Spinal cord (tissue), 10 donors: ENCODE data around the gene VSTM2B. TPM values are rescaled to one million over a fixed set of nuclear protein-coding genes. Genes with fewer than 3 reads are reported as not detected.

ENCODE experiments used
- DNase-seq, 6 donors: peaks; one replicate each; pipeline versions ENCODE4 v3.0.0 to v3.0.0-alpha.2; 2013 to 2015; ENCODE audit warnings: low spot score in 6 of 6, low read depth in 4 of 6
- H3K27ac ChIP-seq: one replicate; pipeline ENCODE4 v1.5.1; 2013; ENCODE audit warnings: low read depth, low read length, control low read depth
- H3K27me3 ChIP-seq: one replicate; pipeline ENCODE4 v1.6.1; 2013; ENCODE audit warnings: low read length; ENCODE audit not compliant: control insufficient read depth, insufficient read depth
- H3K36me3 ChIP-seq: one replicate; pipeline ENCODE4 v1.6.1; 2013; ENCODE audit warnings: low read length; ENCODE audit not compliant: control insufficient read depth, insufficient read depth
- H3K4me1 ChIP-seq: one replicate; pipeline ENCODE4 v1.6.1; 2013; ENCODE audit warnings: low read length; ENCODE audit not compliant: control insufficient read depth, insufficient read depth
- H3K4me3 ChIP-seq: one replicate; pipeline ENCODE4 v1.5.1; 2013; ENCODE audit warnings: low read depth, low read length, control low read depth
- H3K9me3 ChIP-seq: one replicate; pipeline ENCODE4 v1.6.1; 2013; ENCODE audit warnings: low read length; ENCODE audit not compliant: control insufficient read depth, insufficient read depth
- WGBS: methylation state at CpG from one replicate; pipeline ENCODE4 v1.1.5; 2013; ENCODE audit warnings: missing lambda C conversion rate; ENCODE audit not compliant: insufficient coverage; 5-methylcytosine and 5-hydroxymethylcytosine counted together
- polyA plus RNA-seq, 2 donors: library from polyadenylated mRNA; unstranded; fragments of 120-200 nt; gene quantifications; one replicate each; pipeline ENCODE4 v1.2.1, GENCODE V29; 2013; ENCODE audit not compliant: insufficient read length in 2 of 2
- total RNA-seq, 2 donors: library from RNA; depleted of rRNA in 1 of 2; stranded (reverse); fragments of 120-200 nt in 1 of 2; fragments of >200 nt in 1 of 2; gene quantifications; one replicate each; pipeline versions ENCODE4 v1.2.3 to v1.2.4, GENCODE V29; 2013 to 2014
- donor health status: healthy.

The VSTM2B gene
- total and polyA plus RNA-seq, 4 donors: 7.2 to 43.2 (median 23.1) TPM

DNA sequence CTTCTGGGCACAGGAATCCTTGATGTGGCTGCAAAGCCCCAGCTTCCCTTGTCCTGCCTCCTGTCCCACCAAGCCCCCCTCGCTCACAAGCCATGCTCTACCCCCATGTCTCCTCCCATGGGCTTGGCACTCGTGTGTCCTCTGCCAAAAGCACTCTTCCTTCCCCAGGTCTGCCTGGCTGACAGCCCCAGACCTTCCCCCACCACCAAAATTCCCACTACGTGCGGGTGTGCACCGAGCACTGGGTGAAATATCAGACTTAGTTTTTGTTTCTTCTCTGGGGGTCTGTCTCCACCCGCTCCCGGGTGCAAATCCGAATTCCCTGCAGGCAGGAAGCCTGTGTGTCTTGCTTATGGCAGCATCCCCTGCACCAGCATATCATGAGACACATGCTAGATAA, 5.9 kb upstream of the VSTM2B start:
- no peaks in the 10 kb centered on the region for H3K36me3 ChIP-seq
- no peak for DNase-seq
- no peak overlapping the region for H3K4me3 ChIP-seq
- H3K27ac ChIP-seq: no peak overlapping the region
- 73% methylated on average over 2 of the region's 8 CpGs for WGBS
- no peaks in the 10 kb centered on the region for H3K9me3 ChIP-seq
- peaks cover 13% of the 10 kb centered on the region for H3K27me3 ChIP-seq
- peaks cover 22% of the 10 kb centered on the region for H3K4me1 ChIP-seq

DNA sequence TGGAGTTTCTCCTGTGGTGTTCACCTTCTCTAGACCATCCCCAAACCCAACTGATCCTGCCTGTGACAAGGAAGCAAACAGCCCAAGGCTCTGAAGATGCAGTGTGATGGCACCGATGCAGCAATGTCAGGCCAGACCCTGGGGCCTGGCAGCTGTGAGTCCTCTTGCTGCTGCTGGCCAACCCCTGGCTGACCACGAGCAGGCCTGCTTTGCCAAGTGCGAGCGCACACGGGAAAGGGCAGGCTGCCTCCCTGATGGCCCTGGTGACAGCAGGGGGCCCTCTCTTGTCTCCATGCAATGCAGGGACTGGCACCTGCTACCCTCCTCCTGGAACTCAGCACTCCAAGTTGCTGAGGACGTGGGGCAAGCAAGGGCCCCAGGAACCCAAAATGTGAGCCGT, 5.4 kb upstream of the VSTM2B start:
- no peak for DNase-seq
- H3K9me3 ChIP-seq: no peaks in the 10 kb centered on the region
- no peak overlapping the region for H3K27ac ChIP-seq
- no peaks in the 10 kb centered on the region for H3K36me3 ChIP-seq
- peaks cover 20% of the 10 kb centered on the region for H3K4me1 ChIP-seq
- no peak overlapping the region for H3K4me3 ChIP-seq
- WGBS: 47% methylated on average over 7 of the region's 7 CpGs
- peaks cover 14% of the 10 kb centered on the region for H3K27me3 ChIP-seq

DNA sequence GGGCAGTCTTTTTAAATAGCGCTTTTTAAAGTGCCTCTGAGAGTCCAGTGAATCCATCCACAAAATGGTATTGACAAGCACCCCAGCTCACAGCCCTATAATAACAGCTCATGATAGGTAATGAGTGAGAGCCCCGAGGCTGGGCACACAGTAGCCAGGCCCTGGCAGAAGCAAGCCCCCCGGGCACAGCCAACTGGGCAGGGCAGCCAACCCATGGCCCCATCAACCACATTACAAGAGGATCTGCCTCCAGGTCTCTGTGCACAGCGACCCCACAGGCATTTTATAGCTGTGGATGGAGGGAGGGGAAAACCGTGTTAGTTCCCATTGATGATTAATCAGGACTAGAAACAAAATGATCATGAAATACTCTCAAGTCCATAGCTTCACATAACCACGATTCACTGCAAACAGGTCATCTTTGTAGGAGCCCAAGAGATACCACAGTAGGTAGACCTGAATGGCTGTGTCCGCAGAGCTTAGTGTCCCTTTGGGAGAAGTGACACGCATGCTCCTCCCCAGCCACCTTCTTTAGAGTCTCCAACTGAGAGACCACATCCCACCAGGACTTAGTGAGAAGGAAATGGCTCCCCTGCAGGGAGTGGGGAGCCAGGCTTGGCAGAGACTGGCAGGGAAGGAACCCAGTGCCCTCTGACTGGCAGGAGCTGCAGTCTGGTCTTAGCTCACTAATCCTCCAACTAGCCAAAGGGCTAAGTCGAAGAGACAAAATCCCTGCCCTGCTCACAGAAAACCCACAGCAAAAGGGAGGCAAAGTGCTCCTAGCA, 4.3 kb upstream of the VSTM2B start:
- Histone ChIP-seq H3K4me1 (peaks cover 19% of the 10 kb centered on the region), H3K36me3 (no peaks in the 10 kb centered on the region), H3K4me3 (no peak overlapping the region), H3K27me3 (peaks cover 18% of the 10 kb centered on the region), H3K27ac (no peak overlapping the region), H3K9me3 (no peaks in the 10 kb centered on the region)
- WGBS: 61% methylated on average over 3 of the region's 9 CpGs
- DNase-seq: no peak

GRCh38 chr19:29523568-29523967, 2.2 kb upstream of the VSTM2B start:
- no peaks in the 10 kb centered on the region for H3K9me3 ChIP-seq
- H3K4me3 ChIP-seq: no peak overlapping the region
- no peaks in the 10 kb centered on the region for H3K36me3 ChIP-seq
- peaks cover 36% of the 10 kb centered on the region for H3K4me1 ChIP-seq
- DNase-seq: no peak
- WGBS: 80% methylated on average over 2 of the region's 2 CpGs
- no peak overlapping the region for H3K27ac ChIP-seq
- peaks cover 34% of the 10 kb centered on the region for H3K27me3 ChIP-seq

DNA sequence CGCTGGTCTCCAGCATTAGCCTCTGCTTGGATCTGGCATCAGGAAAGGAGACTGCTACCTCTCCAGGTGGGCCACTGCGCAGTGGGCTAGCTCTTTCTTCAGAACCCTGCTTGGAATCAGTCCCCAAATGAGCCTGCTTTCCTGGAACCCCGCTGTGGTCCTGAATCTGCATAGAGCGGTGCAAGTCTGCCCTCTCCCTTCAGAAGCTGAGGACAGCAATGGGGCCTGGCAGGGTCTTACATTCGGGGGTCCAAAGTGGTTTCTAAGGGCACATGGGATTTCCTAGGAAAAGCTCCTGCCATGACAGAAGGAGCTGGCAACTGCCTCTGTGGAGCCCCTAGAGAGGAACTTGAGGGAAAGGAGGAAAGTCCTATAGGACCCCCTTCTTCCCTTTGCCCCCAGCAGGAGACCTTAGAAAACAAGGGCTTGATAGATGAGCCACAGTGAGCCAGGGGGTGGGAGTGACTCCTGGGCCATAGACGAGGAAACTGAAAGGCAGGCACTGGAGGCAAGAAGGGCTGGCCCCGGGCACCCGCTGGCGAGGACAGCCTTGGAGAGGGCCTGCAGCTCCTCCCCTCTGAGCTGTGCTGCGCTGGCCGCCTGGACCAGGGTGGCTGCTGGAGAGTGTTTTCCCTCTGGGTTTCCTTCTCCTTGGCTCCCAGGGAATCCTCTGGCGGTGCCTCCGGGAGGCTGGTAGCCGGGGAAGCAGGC, 1.4 kb upstream of the VSTM2B start:
- H3K4me3 ChIP-seq: peak overlapping the region; percentile 31
- no peak overlapping the region for H3K27ac ChIP-seq
- H3K36me3 ChIP-seq: no peaks in the 10 kb centered on the region
- H3K9me3 ChIP-seq: no peaks in the 10 kb centered on the region
- H3K27me3 ChIP-seq: peaks cover 41% of the 10 kb centered on the region
- H3K4me1 ChIP-seq: peaks cover 44% of the 10 kb centered on the region
- WGBS: 9% methylated on average over 13 of the region's 14 CpGs
- peak in 2 of 6 donors; percentile 77 to 85 for DNase-seq

DNA sequence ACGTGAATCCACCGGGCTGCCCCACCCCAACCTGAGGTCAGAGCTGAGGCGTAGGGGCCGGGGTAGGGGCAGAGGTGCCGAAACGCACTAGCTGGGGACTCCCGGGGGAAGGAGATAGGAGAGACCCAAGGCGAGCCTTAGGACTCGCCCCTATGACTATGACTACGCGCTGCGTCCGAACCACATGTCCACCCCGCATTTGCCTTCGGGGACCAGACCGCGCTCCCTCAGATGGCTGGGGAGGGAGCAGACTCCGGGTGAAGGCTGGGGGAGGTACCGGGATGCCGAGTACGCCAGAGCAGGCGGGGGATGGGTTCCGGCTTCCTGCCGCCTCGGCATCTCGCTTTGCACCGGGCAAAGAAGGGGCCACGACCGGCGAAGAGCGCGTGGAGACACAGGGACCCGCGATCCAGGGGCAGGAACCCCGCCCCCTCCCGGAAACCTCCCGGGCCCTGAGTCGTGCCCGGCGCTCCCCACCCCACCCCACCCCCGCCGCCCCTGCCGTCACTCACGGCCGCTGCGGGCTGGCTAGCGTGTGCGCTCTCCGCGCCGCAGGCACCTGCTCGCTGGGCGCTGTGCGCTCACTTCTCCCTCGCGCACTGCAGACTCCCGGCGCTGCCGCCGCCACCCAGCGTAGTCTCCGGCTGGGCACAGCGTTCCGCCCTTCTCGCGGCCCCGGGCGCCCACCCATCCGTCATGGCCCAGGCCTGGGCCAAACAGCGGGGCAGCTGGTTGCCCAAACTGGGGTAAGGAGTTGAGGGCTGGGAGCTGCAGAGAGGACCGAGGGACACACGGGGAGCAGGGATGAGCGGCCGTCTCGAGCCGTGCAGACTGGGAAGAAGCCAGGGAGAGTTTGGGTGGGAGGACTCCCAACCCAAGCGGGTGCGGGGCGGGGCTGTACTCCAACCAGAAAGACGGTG, 622 bp upstream of the VSTM2B start:
- Histone ChIP-seq H3K9me3 (no peaks in the 10 kb centered on the region), H3K27me3 (peaks cover 47% of the 10 kb centered on the region), H3K27ac (peak overlapping the region; percentile 40), H3K4me1 (peaks cover 49% of the 10 kb centered on the region), H3K36me3 (peaks cover 3% of the 10 kb centered on the region), H3K4me3 (peak overlapping the region; percentile 31)
- peak in 2 of 6 donors; percentile 58 to 65 for DNase-seq
- under 1% methylated on average over 73 of the region's 80 CpGs for WGBS

DNA sequence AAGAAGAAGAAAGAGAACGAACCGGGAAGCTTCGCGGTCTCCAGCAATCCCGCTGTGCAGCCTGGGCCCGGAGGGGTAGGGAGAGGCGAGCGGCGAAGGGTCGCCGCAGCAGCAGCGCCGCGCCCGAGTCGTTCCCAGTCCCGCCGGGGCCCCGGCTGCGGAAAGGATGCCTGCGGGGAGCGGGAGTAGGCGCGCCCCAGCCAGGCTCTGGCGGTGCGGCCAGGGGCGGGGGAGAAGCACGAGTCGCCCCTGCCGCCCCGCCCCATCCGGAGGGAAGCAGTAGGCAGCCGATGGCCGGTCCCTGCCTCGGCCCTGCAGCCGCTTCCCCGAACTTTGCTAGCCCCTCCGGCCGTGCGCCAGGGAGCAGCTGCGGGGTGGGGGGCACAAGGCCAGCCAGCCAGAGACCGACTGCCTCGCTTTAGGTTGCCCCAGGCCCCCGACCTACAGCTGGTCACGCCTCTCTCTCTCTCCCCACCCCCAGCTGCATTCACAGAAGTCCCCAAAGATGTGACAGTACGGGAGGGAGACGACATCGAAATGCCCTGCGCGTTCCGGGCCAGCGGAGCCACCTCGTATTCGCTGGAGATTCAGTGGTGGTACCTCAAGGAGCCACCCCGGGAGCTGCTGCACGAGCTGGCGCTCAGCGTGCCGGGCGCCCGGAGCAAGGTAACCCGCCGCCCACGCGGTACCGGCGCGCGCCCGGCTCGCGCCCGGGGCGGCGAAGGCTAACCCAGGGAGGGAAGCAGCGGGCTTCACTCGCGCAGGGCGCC, 1.1 kb downstream of the VSTM2B start:
- Histone ChIP-seq H3K27ac (no peak overlapping the region), H3K4me3 (peak overlapping the region; percentile 24), H3K36me3 (peaks cover 7% of the 10 kb centered on the region), H3K9me3 (no peaks in the 10 kb centered on the region), H3K4me1 (peaks cover 60% of the 10 kb centered on the region), H3K27me3 (peaks cover 60% of the 10 kb centered on the region)
- peak in 2 of 6 donors; percentile 59 to 62 for DNase-seq
- WGBS: under 1% methylated on average over 79 of the region's 79 CpGs

GRCh38 chr19:29527500-29528328, 1.9 kb downstream of the VSTM2B start:
- Histone ChIP-seq H3K27ac (no peak overlapping the region), H3K9me3 (no peaks in the 10 kb centered on the region)

More at GRCh38 chr19:29527500-29528328, 1.9 kb downstream of the VSTM2B start:
- peaks cover 60% of the 10 kb centered on the region for H3K4me1 ChIP-seq
- peaks cover 61% of the 10 kb centered on the region for H3K27me3 ChIP-seq
- WGBS: 15% methylated on average over 24 of the region's 31 CpGs
- no peak for DNase-seq
- no peak overlapping the region for H3K4me3 ChIP-seq
- peaks cover 9% of the 10 kb centered on the region for H3K36me3 ChIP-seq
